SK-N-SH (cell line): ENCODE results near the gene PXT1. TPM values are rescaled to one million over a fixed set of nuclear protein-coding genes. Genes with fewer than 3 reads are reported as not detected.
A peak's percentile ranks its signal among the peaks of the same experiment; 100 is the strongest.

Experiments
- CTCF ChIA-PET: fragments of 300-600, 350-600 bp; formaldehyde crosslinking; extraction: SDS; loops from one replicate; lab custom pipeline; 2021; lab: Yijun Ruan, JAX
- POLR2A ChIA-PET: fragments of 350-600 bp; sonication (Branson Sonifier 250); formaldehyde crosslinking; extraction: SDS; loops from one replicate; lab custom pipeline; 2020; ENCODE audit warnings: antibody characterized with exemption, inconsistent platforms; lab: Yijun Ruan, JAX
- DNase-seq: peaks from one replicate; pipeline ENCODE4 v3.0.0; 2012
- H2AFZ ChIP-seq: fragments of 200-600 bp; sonication (generic); 2 replicates; pipeline ENCODE4 v1.8.1; 2016; ENCODE audit warnings: antibody characterized with exemption, mild to moderate bottlenecking, low read depth
- H3F3A ChIP-seq: fragments of 200-600 bp; sonication (generic); replicated peaks from 2 replicates; pipeline ENCODE3; 2016; ENCODE audit warnings: antibody characterized with exemption, mild to moderate bottlenecking; ENCODE audit not compliant: insufficient read depth
- H3K27ac ChIP-seq, 2 experiments: fragments of 200-500 bp in 1 of 2; fragments of 200-600 bp in 1 of 2; sonication (Bioruptor generic) in 1 of 2; sonication (generic), shearing (Covaris generic) in 1 of 2; 2 replicates each; pipeline versions ENCODE4 v1.5.1 to v1.6.1; 2014 to 2016; ENCODE audit warnings: low read depth in 2 of 2, inconsistent platforms in 1 of 2, low read length in 1 of 2, mild to moderate bottlenecking in 1 of 2, mixed read lengths in 1 of 2
- H3K27me3 ChIP-seq: fragments of 200-600 bp; sonication (generic), shearing (Covaris generic); 2 replicates; pipeline ENCODE4 v1.6.1; 2016; ENCODE audit warnings: mixed run types; ENCODE audit not compliant: insufficient read depth
- H3K36me3 ChIP-seq, 2 experiments: fragments of 200-500 bp in 1 of 2; fragments of 200-600 bp in 1 of 2; sonication (Bioruptor generic) in 1 of 2; sonication (generic) in 1 of 2; replicated peaks in 1 of 2; 2 replicates each; pipeline versions ENCODE3 to v1.5.1; 2014 to 2016; ENCODE audit warnings: low read length in 1 of 2, mild to moderate bottlenecking in 1 of 2; ENCODE audit not compliant: insufficient read depth in 2 of 2, control insufficient read depth in 1 of 2
- H3K4me1 ChIP-seq, 2 experiments: fragments of 200-500 bp in 1 of 2; fragments of 200-600 bp in 1 of 2; sonication (Bioruptor generic) in 1 of 2; sonication (generic), shearing (Covaris generic) in 1 of 2; 2 replicates each; pipeline versions ENCODE4 v1.5.1 to v1.6.1; 2014 to 2016; ENCODE audit warnings: low read depth in 1 of 2, low read length in 1 of 2, mixed run types in 1 of 2; ENCODE audit not compliant: insufficient read depth in 2 of 2, control insufficient read depth in 1 of 2
- H3K4me2 ChIP-seq: fragments of 200-600 bp; sonication (generic), shearing (Covaris generic); 2 replicates; pipeline ENCODE4 v1.6.1; 2017; ENCODE audit warnings: mixed run types
- H3K4me3 ChIP-seq, 2 experiments: fragments of 200-500 bp in 1 of 2; fragments of 200-600 bp in 1 of 2; sonication (Bioruptor generic) in 1 of 2; sonication (generic), shearing (Covaris generic) in 1 of 2; 2 replicates each; pipeline versions ENCODE4 v1.5.1 to v1.8.1; 2014 to 2016; ENCODE audit warnings: low read depth in 2 of 2, inconsistent platforms in 1 of 2, low read length in 1 of 2, mild to moderate bottlenecking in 1 of 2, mixed read lengths in 1 of 2, moderate library complexity in 1 of 2
- H3K79me2 ChIP-seq: fragments of 200-600 bp; sonication (generic); 2 replicates; pipeline ENCODE4 v1.8.1; 2017; ENCODE audit warnings: mild to moderate bottlenecking; ENCODE audit not compliant: insufficient read depth
- H3K9ac ChIP-seq: fragments of 200-600 bp; sonication (generic); 2 replicates; pipeline ENCODE4 v1.6.1; 2017; ENCODE audit warnings: mixed run types
- H3K9me2 ChIP-seq: fragments of 200-600 bp; sonication (generic); 2 replicates; pipeline ENCODE4 v1.6.1; 2017; ENCODE audit warnings: mixed run types
- H3K9me3 ChIP-seq: fragments of 200-600 bp; sonication (generic); 2 replicates; pipeline ENCODE4 v1.6.1; 2017; ENCODE audit warnings: mixed run types, mild to moderate bottlenecking, moderate library complexity
- H4K20me1 ChIP-seq: fragments of 200-600 bp; sonication (generic); 2 replicates; pipeline ENCODE4 v1.6.1; 2017; ENCODE audit warnings: mild to moderate bottlenecking, mixed run types; ENCODE audit not compliant: insufficient read depth
- CTCF ChIP-seq: fragments of 200-600 bp; sonication (generic); IDR thresholded peaks from 2 replicates; pipeline ENCODE4 v1.6.1; 2017; ENCODE audit warnings: antibody characterized with exemption, mild to moderate bottlenecking, moderate library complexity
- ELF1 ChIP-seq: IDR thresholded peaks from 2 replicates; pipeline ENCODE4 v1.4.0; 2012
- GATA2 ChIP-seq: sonication (generic); formaldehyde crosslinking; IDR thresholded peaks from 2 replicates; pipeline ENCODE4 v1.5.0; 2020; ENCODE audit warnings: mild to moderate bottlenecking, missing genetic modification reagents
- MXI1 ChIP-seq: IDR thresholded peaks from 2 replicates; pipeline ENCODE4 v1.6.1; 2012; ENCODE audit warnings: mild to moderate bottlenecking, low read depth, low read length, improper control_type of control experiment
- NFIC ChIP-seq: IDR thresholded peaks from 2 replicates; pipeline ENCODE4 v1.4.0; 2012; ENCODE audit warnings: borderline replicate concordance
- PBX3 ChIP-seq: IDR thresholded peaks from 2 replicates; pipeline ENCODE4; 2012
- POLR2AphosphoS5 ChIP-seq: IDR thresholded peaks from 2 replicates; pipeline ENCODE4 v1.6.1; 2012; ENCODE audit warnings: low read depth, low read length
- RAD21 ChIP-seq: IDR thresholded peaks from 2 replicates; pipeline ENCODE4 v1.6.1; 2012; ENCODE audit warnings: mild to moderate bottlenecking, low read length
- RXRA ChIP-seq: IDR thresholded peaks from 2 replicates; pipeline ENCODE4 v1.4.0; 2012; ENCODE audit warnings: low read depth, mild to moderate bottlenecking, borderline replicate concordance
- SMC3 ChIP-seq: IDR thresholded peaks from 2 replicates; pipeline ENCODE4 v1.6.1; 2012; ENCODE audit warnings: low read depth, low read length, improper control_type of control experiment
- TAF1 ChIP-seq: IDR thresholded peaks from 2 replicates; pipeline ENCODE4 v1.6.1; 2012; ENCODE audit warnings: low read depth, mild to moderate bottlenecking, low read length, moderate library complexity, borderline replicate concordance
- TCF12 ChIP-seq: IDR thresholded peaks from 2 replicates; pipeline ENCODE4 v1.4.0; 2012
- USF1 ChIP-seq: IDR thresholded peaks from 2 replicates; pipeline ENCODE4 v1.4.0; 2012; ENCODE audit warnings: low read depth, borderline replicate concordance
- YY1 ChIP-seq: IDR thresholded peaks from 2 replicates; pipeline ENCODE4 v1.4.0; 2012; ENCODE audit warnings: low read depth, mild to moderate bottlenecking
- WGBS: methylation state at CpG from one replicate; pipeline ENCODE4 v1.1.6; 2017; ENCODE audit warnings: low lambda C conversion rate; 5-methylcytosine and 5-hydroxymethylcytosine counted together
- polyA plus RNA-seq, 3 experiments: library from polyadenylated mRNA; depleted of rRNA; stranded (reverse); fragments of >200 nt; gene quantifications; 2 replicates each; pipeline ENCODE4 v1.2.3, GENCODE V29; 2012

The PXT1 gene
- polyA plus RNA-seq, 1 of the 3 experiments (the other 2 are of a cell fraction), result not detected

GRCh38 chr6:36387440-36388303 is 55.0 kb downstream of the PXT1 start, which contains the start of gene ETV7:
Gene ETV7 (minus strand): TSS chr6:36387669. CDS start chr6:36387541, 128 bp downstream.
- peaks cover 0 to 9% of the 10 kb centered on the region in 2 experiments; a peak in 1 of 4 replicates for H3K4me1 ChIP-seq
- no peak within 1 kb of the TSS for H3K27ac ChIP-seq
- TF ChIP-seq YY1 (no peak), TAF1 (no peak), GATA2 (no peak), NFIC (no peak), TCF12 (no peak), SMC3 (no peak), ELF1 (no peak), MXI1 (no peak), RXRA (no peak), POLR2AphosphoS5 (no peak)
- peak within 1 kb of the TSS; percentile 46 for H3K9ac ChIP-seq
- H4K20me1 ChIP-seq, result no peaks in the 10 kb centered on the region
- no peaks in the 10 kb centered on the region for H3K9me3 ChIP-seq
- H3K27me3 ChIP-seq, result no peaks in the 10 kb centered on the region
- CTCF ChIA-PET, result interaction anchor here (1.2 to 1.5 kb wide), 3 partner anchors 46 to 86 kb away, joined by 3 to 4 read pairs (median 3); no protein-coding TSS in a partner anchor
- peak within 1 kb of the TSS; percentile 82 for H3K4me2 ChIP-seq
- H3K36me3 ChIP-seq, result no peaks in the 10 kb centered on the region
- peak; percentile 59 for DNase-seq
- peak within 1 kb of the TSS; percentile 41 to 56 for H3K4me3 ChIP-seq
- POLR2A ChIA-PET, result no interaction called here
- H3F3A ChIP-seq, result peaks cover 2% of the 10 kb centered on the region
- 55% methylated on average over 40 of the region's 65 CpGs for WGBS
- H2AFZ ChIP-seq, result peak within 1 kb of the TSS; percentile 71
- H3K9me2 ChIP-seq, result no peaks in the 10 kb centered on the region
- H3K79me2 ChIP-seq, result no peaks in the 10 kb centered on the region

- 25% methylated on average over 29 of the region's 33 CpGs for WGBS
- Histone ChIP-seq H3K9me2 (no peaks in the 10 kb centered on the region), H3K4me3 (peak overlapping the region; percentile 41 to 56), H2AFZ (peak overlapping the region; percentile 71), H3K79me2 (no peaks in the 10 kb centered on the region), H3K27ac (no peak overlapping the region), H3K9ac (peak overlapping the region; percentile 46), H4K20me1 (no peaks in the 10 kb centered on the region), H3K36me3 (no peaks in the 10 kb centered on the region), H3F3A (peaks cover 2% of the 10 kb centered on the region), H3K9me3 (no peaks in the 10 kb centered on the region), H3K4me2 (peak overlapping the region; percentile 82), H3K4me1 (peaks cover 0 to 9% of the 10 kb centered on the region in 2 experiments; a peak in 1 of 4 replicates), H3K27me3 (no peaks in the 10 kb centered on the region)
- ChIA-PET CTCF (interaction anchor here (1.2 to 1.5 kb wide), 3 partner anchors 10 to 85 kb away, joined by 3 to 4 read pairs (median 3); no protein-coding TSS in a partner anchor), POLR2A (no interaction called here)
- TF ChIP-seq RAD21 (no peak), PBX3 (peak; percentile 33; the same call in 1 of the 2 replicates), NFIC (peak; percentile 74), CTCF (peak; percentile 25), USF1 (no peak)
- DNase-seq, result peak; percentile 58
These were observed 55.9 kb downstream of the PXT1 start for GRCh38 chr6:36386495-36387439.
